Right lobe of liver (tissue), 4 donors: ENCODE data around the gene PIEZO2.

Experiments used
- POLR2A ChIP-seq: fragments of 450-650 bp; IDR thresholded peaks from one replicate; pipeline ENCODE4 v1.6.1; 2017; ENCODE audit warnings: antibody characterized with exemption, mild to moderate bottlenecking
- TF ChIP-seq, protein P1 (sequence below), 4 donors: fragments of 200-600 bp in 3 of 4; fragments of 450-650 bp in 1 of 4; IDR thresholded peaks; one replicate each; pipeline versions ENCODE4 v1.5.1 to v1.8.0; 2016 to 2022; ENCODE audit warnings: antibody characterized with exemption in 4 of 4, mild to moderate bottlenecking in 2 of 4
- donor health status: DM: no; HTN: no; CAD: no.
- donor health status: DM: no; HTN: no; CAD: no.
- donor health status: DM: no; HTN: yes; CAD: no.

- no peak for TF ChIP-seq POLR2A
- TF ChIP-seq, protein P1, sequence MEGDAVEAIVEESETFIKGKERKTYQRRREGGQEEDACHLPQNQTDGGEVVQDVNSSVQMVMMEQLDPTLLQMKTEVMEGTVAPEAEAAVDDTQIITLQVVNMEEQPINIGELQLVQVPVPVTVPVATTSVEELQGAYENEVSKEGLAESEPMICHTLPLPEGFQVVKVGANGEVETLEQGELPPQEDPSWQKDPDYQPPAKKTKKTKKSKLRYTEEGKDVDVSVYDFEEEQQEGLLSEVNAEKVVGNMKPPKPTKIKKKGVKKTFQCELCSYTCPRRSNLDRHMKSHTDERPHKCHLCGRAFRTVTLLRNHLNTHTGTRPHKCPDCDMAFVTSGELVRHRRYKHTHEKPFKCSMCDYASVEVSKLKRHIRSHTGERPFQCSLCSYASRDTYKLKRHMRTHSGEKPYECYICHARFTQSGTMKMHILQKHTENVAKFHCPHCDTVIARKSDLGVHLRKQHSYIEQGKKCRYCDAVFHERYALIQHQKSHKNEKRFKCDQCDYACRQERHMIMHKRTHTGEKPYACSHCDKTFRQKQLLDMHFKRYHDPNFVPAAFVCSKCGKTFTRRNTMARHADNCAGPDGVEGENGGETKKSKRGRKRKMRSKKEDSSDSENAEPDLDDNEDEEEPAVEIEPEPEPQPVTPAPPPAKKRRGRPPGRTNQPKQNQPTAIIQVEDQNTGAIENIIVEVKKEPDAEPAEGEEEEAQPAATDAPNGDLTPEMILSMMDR (IDR thresholded peaks at IDR 0.05), result no peak
Measured at GRCh38 chr18:10989486-10989885, 159.9 kb downstream of the PIEZO2 start.
